HL-60 (cell line): ENCODE results near the gene EHD4.

Experiments
- CTCF ChIP-seq: IDR thresholded peaks from one replicate; pipeline ENCODE4 v1.5.1; 2011; ENCODE audit warnings: low read length, control low read depth, inconsistent platforms; ENCODE audit not compliant: insufficient read depth
- GABPA ChIP-seq: IDR thresholded peaks from 2 replicates; pipeline ENCODE4 v1.6.1; 2012; ENCODE audit warnings: low read depth
- POLR2AphosphoS5 ChIP-seq: IDR thresholded peaks from 2 replicates; pipeline ENCODE4 v1.6.1; 2012; ENCODE audit warnings: low read depth

DNA sequence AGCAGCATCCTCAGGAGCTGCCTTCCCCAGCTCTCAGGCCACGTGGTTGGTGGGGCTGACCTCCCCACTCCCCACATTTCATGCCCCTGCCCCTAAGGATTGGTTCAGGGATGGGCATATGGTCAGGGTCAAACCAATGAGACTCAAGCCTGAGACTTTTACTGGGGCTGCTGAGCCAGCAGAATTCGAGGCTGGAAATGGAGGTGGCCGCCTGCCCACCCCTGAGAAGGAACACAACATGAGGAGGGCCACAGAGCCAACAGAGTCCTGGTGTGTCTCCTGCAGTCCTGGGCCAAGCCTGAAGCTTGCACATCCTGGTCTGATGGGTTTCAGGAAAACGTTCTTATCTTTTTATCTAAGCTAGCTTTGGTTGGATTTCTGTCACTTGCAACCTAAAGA is 5.9 kb downstream of the EHD4 start:
- TF ChIP-seq POLR2AphosphoS5 (no peak), CTCF (no peak), GABPA (no peak)
